ENCODE data around the gene ZDHHC1. TPM values are rescaled to one million over a fixed set of nuclear protein-coding genes. Genes with fewer than 3 reads are reported as not detected.

ZDHHC1 gene
- total RNA-seq, 1 donor from 2014 or later: 18.9 TPM

GRCh38 chr16:67429799-67430503 lies 13.7 kb upstream of the ZDHHC1 start:
- peaks cover 25% of the 10 kb centered on the region for H3K4me1 ChIP-seq
- intact Hi-C loops (cut with DNase I): no loop called here
- ATAC-seq: no peak
- TF ChIP-seq, protein P1, sequence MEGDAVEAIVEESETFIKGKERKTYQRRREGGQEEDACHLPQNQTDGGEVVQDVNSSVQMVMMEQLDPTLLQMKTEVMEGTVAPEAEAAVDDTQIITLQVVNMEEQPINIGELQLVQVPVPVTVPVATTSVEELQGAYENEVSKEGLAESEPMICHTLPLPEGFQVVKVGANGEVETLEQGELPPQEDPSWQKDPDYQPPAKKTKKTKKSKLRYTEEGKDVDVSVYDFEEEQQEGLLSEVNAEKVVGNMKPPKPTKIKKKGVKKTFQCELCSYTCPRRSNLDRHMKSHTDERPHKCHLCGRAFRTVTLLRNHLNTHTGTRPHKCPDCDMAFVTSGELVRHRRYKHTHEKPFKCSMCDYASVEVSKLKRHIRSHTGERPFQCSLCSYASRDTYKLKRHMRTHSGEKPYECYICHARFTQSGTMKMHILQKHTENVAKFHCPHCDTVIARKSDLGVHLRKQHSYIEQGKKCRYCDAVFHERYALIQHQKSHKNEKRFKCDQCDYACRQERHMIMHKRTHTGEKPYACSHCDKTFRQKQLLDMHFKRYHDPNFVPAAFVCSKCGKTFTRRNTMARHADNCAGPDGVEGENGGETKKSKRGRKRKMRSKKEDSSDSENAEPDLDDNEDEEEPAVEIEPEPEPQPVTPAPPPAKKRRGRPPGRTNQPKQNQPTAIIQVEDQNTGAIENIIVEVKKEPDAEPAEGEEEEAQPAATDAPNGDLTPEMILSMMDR (IDR thresholded peaks at IDR 0.05): no peak
- H3K36me3 ChIP-seq: no peaks in the 10 kb centered on the region
- no peak overlapping the region for H3K27ac ChIP-seq
- peak overlapping the region; percentile 56 for H3K4me3 ChIP-seq
- DNase-seq: no peak
- H3K9me3 ChIP-seq: no peaks in the 10 kb centered on the region
- peaks cover 40% of the 10 kb centered on the region for H3K27me3 ChIP-seq (ENCODE audit: low read depth)

- peaks cover 46% of the 10 kb centered on the region for H3K27me3 ChIP-seq (ENCODE audit: low read depth)
- DNase-seq: no peak
- intact Hi-C loops (cut with DNase I): no loop called here
- peaks cover 29% of the 10 kb centered on the region for H3K4me1 ChIP-seq
- TF ChIP-seq, protein P1 (IDR thresholded peaks at IDR 0.05): no peak
- H3K36me3 ChIP-seq: no peaks in the 10 kb centered on the region
- H3K9me3 ChIP-seq: no peaks in the 10 kb centered on the region
- no peak overlapping the region for H3K4me3 ChIP-seq
- H3K27ac ChIP-seq: no peak overlapping the region
- ATAC-seq: no peak
Observed at GRCh38 chr16:67429053-67429798, 12.9 kb upstream of the ZDHHC1 start.

GRCh38 chr16:67428146-67428731 lies 12.0 kb upstream of the ZDHHC1 start:
- Histone ChIP-seq H3K4me3 (no peak overlapping the region), H3K36me3 (no peaks in the 10 kb centered on the region), H3K27me3 (ENCODE audit: low read depth) (peaks cover 46% of the 10 kb centered on the region), H3K4me1 (peaks cover 35% of the 10 kb centered on the region), H3K27ac (no peak overlapping the region), H3K9me3 (no peaks in the 10 kb centered on the region)
- DNase-seq: peak; percentile 84
- intact Hi-C loops (cut with DNase I): no loop called here
- peak; percentile 65 to 80 for ATAC-seq
- TF ChIP-seq, protein P1 (IDR thresholded peaks at IDR 0.05): peak; percentile 87

DNA sequence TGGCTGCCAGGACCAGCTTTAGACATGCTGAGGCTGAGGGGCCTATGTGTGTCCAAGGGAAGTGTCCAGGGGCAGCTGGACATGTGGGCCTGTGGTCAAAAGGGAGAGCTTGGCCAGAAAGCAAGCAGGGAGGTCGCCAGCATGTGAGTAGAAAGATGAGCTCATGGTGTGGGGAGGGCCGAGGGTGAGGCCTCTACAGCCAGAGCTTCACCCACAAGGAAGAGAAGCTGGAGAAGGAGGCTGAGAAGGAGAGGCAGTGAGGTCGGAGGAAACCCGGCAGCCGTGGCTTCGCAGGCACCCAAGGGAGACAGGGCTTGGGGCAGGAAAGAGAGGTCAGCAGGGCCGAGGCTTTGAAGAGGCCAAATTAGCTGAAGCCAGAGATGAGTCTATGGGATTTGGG lies 10.7 kb upstream of the ZDHHC1 start:
- intact Hi-C loops (cut with DNase I): no loop called here
- ATAC-seq: no peak
- Histone ChIP-seq H3K27ac (no peak overlapping the region), H3K4me1 (peaks cover 30% of the 10 kb centered on the region), H3K36me3 (no peaks in the 10 kb centered on the region), H3K4me3 (no peak overlapping the region), H3K9me3 (no peaks in the 10 kb centered on the region), H3K27me3 (ENCODE audit: low read depth) (peaks cover 46% of the 10 kb centered on the region)
- TF ChIP-seq, protein P1 (IDR thresholded peaks at IDR 0.05): no peak
- DNase-seq: no peak

- Histone ChIP-seq H3K4me1 (peaks cover 23% of the 10 kb centered on the region), H3K4me3 (no peak overlapping the region), H3K9me3 (no peaks in the 10 kb centered on the region), H3K27me3 (ENCODE audit: low read depth) (peaks cover 46% of the 10 kb centered on the region), H3K27ac (no peak overlapping the region), H3K36me3 (no peaks in the 10 kb centered on the region)
- TF ChIP-seq, protein P1 (IDR thresholded peaks at IDR 0.05): no peak
- intact Hi-C loops (cut with DNase I): no loop called here
- no peak for ATAC-seq
- DNase-seq: no peak
Observed at GRCh38 chr16:67426022-67426421, 9.7 kb upstream of the ZDHHC1 start.
